ENCODE results near the gene ZNF365.

DNA sequence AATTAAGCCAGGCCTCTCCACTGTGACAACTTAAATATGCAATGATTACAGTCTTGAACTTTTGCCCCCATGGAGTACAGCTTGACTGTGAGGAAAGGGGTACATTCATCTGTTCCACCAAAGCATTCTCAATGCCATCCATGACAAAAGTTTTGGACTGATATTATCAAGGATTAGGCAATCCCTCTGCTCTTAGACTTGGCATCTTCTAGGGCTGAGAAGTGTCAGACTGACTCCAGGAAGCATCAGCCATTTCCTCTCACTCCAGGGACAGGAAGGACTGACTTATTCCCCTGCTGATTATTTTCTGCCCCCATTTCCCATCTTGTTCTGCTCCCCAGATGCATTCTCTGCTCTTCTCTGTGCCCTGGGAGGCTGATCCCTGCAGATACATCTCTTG, 69.7 kb downstream of the ZNF365 start:
- TF ChIP-seq, protein P1, sequence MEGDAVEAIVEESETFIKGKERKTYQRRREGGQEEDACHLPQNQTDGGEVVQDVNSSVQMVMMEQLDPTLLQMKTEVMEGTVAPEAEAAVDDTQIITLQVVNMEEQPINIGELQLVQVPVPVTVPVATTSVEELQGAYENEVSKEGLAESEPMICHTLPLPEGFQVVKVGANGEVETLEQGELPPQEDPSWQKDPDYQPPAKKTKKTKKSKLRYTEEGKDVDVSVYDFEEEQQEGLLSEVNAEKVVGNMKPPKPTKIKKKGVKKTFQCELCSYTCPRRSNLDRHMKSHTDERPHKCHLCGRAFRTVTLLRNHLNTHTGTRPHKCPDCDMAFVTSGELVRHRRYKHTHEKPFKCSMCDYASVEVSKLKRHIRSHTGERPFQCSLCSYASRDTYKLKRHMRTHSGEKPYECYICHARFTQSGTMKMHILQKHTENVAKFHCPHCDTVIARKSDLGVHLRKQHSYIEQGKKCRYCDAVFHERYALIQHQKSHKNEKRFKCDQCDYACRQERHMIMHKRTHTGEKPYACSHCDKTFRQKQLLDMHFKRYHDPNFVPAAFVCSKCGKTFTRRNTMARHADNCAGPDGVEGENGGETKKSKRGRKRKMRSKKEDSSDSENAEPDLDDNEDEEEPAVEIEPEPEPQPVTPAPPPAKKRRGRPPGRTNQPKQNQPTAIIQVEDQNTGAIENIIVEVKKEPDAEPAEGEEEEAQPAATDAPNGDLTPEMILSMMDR (IDR thresholded peaks at IDR 0.05) = no peak
- no peak for TF ChIP-seq POLR2A (IDR thresholded peaks at IDR 0.05)
